NB4 (cell line): ENCODE data around the gene NNMT.

Source experiments
- DNase-seq: peaks from one replicate; pipeline ENCODE4 v3.0.0; 2010; ENCODE audit warnings: low read depth
- H3K4me3 ChIP-seq: one replicate; pipeline ENCODE4 v1.5.1; 2011; ENCODE audit warnings: mild to moderate bottlenecking, low read depth, low read length, moderate library complexity
- MYC ChIP-seq: IDR thresholded peaks from 2 replicates; pipeline ENCODE4 v1.6.1; 2011; ENCODE audit warnings: low read depth, low read length
- POLR2A ChIP-seq: IDR thresholded peaks from 2 replicates; pipeline ENCODE4 v1.6.1; 2011; ENCODE audit warnings: mild to moderate bottlenecking; ENCODE audit not compliant: insufficient read length; ENCODE audit errors: extremely low read depth
- TF ChIP-seq, protein P1 (sequence below): IDR thresholded peaks from one replicate; pipeline ENCODE4 v1.5.1; 2012; ENCODE audit warnings: low read depth, low read length
- TF ChIP-seq, protein P2 (sequence below): IDR thresholded peaks from 2 replicates; pipeline ENCODE4 v1.6.1; 2011; ENCODE audit warnings: low read depth, low read length

Gene NNMT

DNA sequence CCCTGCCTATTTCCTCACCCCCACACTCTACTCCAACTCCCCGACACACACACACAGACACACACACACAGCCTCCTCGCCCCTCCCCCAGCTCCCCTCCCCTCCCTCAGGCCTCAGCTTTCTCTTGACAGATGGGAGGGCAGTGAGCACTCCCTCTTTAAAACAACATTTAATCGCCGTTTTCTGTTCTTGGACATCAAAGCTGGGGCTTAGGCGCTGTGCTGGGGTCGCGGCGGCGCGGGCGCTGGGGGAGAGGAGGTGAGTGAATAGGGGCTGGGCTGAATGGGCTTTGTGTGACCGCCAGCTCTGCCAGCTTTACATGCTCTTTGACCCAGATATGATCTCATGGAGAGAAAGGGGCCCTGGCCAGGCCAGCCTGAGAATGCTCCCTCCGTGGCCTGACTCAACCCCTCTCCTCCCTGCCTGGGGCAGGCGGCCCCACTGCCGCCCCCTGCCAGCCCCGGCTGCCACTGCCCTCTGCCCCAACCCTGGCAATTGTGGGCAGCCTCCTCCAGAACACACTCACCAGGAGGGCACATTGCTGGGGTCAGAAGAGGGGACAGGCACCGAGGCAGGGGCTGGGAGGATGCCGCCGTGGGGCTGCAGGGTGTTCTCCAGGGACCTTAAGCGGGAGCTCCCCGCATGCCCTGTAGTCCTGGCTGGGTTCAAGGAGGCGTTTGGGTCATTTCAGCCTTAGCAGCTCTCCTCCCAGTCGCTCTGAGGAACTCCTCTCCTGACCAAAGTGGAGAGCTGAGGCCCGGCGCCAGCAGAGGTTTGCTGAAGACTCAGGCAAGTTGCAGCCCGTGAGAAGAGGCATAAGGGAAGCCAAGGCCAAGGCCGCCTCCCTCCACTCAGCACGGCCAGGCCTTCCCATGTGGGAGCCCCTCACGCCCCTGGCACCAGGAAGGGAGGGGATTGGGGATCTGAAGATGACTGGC, 38.3 kb upstream of the NNMT start:
- no peak overlapping the region for H3K4me3 ChIP-seq
- peak; percentile 30 for DNase-seq
- TF ChIP-seq POLR2A, result no peak
- TF ChIP-seq, protein P1, sequence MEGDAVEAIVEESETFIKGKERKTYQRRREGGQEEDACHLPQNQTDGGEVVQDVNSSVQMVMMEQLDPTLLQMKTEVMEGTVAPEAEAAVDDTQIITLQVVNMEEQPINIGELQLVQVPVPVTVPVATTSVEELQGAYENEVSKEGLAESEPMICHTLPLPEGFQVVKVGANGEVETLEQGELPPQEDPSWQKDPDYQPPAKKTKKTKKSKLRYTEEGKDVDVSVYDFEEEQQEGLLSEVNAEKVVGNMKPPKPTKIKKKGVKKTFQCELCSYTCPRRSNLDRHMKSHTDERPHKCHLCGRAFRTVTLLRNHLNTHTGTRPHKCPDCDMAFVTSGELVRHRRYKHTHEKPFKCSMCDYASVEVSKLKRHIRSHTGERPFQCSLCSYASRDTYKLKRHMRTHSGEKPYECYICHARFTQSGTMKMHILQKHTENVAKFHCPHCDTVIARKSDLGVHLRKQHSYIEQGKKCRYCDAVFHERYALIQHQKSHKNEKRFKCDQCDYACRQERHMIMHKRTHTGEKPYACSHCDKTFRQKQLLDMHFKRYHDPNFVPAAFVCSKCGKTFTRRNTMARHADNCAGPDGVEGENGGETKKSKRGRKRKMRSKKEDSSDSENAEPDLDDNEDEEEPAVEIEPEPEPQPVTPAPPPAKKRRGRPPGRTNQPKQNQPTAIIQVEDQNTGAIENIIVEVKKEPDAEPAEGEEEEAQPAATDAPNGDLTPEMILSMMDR, result no peak
- TF ChIP-seq MYC, result no peak
- TF ChIP-seq, protein P2, sequence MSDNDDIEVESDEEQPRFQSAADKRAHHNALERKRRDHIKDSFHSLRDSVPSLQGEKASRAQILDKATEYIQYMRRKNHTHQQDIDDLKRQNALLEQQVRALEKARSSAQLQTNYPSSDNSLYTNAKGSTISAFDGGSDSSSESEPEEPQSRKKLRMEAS, result no peak

DNA sequence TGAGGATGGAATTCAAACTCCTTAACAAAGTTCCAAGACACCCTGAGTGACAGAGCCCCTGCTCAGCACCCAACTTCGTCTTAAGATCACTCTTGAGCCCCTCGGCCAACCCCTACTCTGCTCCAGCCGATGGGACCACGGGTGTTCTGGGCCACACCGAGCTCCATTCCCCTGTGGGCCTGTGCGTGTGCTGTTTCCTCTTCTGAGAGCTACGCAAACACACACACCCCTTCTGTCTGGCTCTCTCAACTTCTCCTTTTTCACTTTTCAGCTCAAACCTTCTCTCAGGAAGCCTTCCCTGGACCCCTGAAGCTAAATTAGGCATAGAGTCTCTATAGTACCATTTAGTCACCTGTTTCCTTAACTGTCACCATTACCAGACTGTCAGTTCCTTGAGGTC, 37.5 kb upstream of the NNMT start:
- TF ChIP-seq MYC (peak; percentile 48; the same call in 1 of the 2 replicates), POLR2A (no peak)
- TF ChIP-seq, protein P2, result peak; percentile 39; the same call in 1 of the 2 replicates
- DNase-seq, result peak; percentile 73
- H3K4me3 ChIP-seq, result no peak overlapping the region

DNA sequence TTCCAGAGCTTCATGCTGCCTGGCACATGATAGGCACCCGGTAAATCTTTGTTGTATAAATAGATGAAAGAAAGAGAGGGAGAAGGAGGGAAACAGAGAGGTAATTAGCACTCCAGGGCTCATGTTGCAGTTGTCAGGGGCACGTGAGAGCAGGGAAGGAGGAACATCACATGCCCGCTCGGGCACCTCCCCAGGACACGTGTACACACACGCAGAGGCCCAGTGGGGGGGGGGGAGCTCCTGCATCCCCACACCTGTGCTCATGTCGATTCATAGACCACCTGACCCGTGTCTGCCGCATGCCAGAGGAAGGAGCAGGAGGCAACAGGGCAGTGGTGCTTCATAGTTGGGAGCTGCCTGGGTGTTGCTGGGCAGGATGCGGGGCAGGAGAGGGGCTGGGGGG, 37.1 kb upstream of the NNMT start:
- no peak overlapping the region for H3K4me3 ChIP-seq
- DNase-seq, result no peak
- TF ChIP-seq, protein P1, result no peak
- TF ChIP-seq, protein P2, result no peak
- TF ChIP-seq POLR2A (no peak), MYC (no peak)

DNA sequence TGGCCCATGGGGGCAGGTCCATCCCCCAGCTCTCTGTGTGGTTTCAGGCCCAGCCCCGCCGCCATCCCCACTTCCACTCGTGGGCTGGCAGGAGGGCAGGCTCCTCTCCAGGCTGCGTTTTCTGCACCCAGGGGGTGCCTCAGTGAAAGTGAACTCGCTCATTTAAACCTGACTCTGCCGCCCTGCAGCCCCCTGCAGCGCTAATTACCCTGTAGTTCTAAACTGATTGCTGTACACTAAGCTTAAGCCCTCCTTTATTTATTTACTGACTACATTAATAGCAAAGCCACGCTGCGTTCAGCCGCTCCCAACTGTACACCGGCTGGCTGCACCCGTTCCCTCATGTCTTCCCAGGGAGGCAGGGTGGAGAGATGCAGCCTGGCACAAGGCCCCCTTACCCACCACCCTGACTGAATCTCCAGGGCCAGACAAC, 36.6 kb upstream of the NNMT start:
- no peak overlapping the region for H3K4me3 ChIP-seq
- DNase-seq, result no peak
- TF ChIP-seq, protein P2, result no peak
- TF ChIP-seq POLR2A (no peak), MYC (no peak)
- TF ChIP-seq, protein P1, result no peak

DNA sequence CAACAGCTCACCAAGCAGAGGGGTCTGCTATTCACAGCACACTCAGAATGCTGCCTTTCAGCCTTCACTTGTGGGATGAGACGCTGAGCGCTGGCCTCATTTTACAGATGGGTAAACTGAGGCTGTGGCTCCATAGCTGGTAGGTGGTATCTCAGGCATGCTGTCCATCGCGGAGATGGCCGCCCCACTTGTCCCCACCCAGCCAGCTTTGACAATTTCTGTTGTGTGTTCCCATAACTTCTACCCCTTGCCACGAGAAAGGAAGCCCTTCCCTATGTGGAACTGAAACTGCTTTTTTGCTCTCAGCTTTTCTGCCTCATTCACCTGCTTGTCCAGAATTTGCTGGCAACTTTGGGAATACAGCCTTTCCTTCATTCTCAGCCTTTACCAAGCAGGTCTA, 36.1 kb upstream of the NNMT start:
- no peak for DNase-seq
- no peak overlapping the region for H3K4me3 ChIP-seq
- TF ChIP-seq, protein P1, result no peak
- TF ChIP-seq MYC (no peak), POLR2A (no peak)
- TF ChIP-seq, protein P2, result no peak

DNA sequence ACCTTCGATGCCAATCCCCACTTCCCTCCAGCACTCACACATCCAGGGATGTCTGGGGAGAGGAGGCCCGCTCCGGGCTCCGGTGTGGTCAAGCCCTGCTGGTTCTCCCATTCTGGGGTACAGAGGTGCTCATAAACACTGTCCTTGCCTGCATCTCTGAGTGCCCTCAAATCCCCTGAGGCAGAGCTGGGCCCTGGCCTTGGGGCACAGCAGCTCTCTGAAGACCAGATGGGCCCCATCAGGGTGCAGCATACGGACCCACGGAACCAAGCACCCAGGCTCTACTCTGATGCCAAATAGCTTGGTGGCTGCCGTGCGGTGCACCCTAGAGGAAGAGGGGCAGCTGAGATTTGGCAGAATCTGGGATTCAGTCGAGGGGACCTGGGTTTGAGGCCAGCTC, 35.7 kb upstream of the NNMT start:
- no peak for TF ChIP-seq MYC
- TF ChIP-seq POLR2A, result no peak
- TF ChIP-seq, protein P1, result no peak
- TF ChIP-seq, protein P2, result no peak
- H3K4me3 ChIP-seq, result no peak overlapping the region
- peak; percentile 9 for DNase-seq
